ENCODE data around the gene MSRB1.

DNA sequence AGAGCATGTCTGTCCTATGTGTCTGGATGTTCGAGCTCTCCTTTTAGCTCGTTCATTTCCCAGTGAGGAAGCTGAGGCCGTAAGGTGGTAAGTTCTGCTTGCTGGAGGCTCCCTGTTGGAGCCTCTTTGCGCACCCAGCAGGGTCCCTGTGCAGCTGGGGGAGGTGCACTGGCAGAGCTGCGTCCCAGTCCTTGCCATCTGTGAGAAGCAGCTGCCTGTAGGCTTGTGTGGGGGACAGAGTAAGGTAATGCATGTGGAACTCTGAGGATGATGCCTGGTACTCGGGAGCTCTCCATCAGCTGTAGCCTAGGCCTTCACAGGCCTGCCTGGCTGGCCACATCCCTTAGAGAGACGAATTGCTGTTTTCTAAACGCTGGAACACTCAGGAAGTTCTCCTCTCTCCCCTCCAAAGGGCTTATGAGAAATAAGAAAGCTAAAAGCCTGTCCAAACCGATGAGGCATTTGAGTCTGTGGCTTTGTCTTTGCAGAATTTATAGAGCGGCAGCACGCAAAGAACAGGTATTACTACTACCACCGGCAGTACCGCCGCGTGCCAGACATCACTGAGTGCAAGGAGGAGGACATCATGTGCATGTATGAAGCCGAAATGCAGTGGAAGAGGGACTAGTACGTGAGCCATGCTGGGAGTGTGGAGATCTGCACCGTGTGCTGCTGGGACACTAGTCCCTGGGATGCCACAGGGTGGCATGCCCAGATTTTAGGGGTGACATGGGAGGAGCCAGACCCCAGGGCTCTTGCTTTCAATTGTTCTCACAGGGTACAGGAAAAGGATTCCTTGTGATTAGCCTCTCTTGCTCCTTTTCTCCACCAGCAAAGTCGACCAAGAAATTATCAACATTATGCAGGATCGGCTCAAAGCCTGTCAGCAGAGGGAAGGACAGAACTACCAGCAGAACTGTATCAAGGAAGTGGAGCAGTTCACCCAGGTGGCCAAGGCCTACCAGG, 17.9 kb upstream of the MSRB1 start:
- TF ChIP-seq POLR2A (IDR thresholded peaks at IDR 0.05; ENCODE audit: low read length) (peak; percentile 83), GATA1 (IDR thresholded peaks at IDR 0.05; ENCODE audit: low read depth, low read length) (no peak)

Measured in erythroblast (primary cell).